Occipital lobe (tissue), 2 donors: ENCODE results near the gene MYRFL. TPM values are rescaled to one million over a fixed set of nuclear protein-coding genes. Genes with fewer than 3 reads are reported as not detected.
"Not testable (repeated sequence)": the region's sequence is repeated elsewhere in the genome, so short reads cannot be mapped to it uniquely, and the experiment has no call there.

Source experiments
- DNase-seq: peaks from one replicate; lab custom pipeline; 2025; lab: John Stamatoyannopoulos, UW
- total RNA-seq: library from RNA; depleted of rRNA; stranded (reverse); fragments of >200 nt; gene quantifications from one replicate; pipeline ENCODE4 v1.2.3, GENCODE V29; 2014

Gene MYRFL
- 0.78 TPM for total RNA-seq

GRCh38 chr12:69824966-69825560, at the start of gene MYRFL:
TSS of gene MYRFL (plus strand) at chr12:69825227. CDS start at chr12:69825518, 291 bp downstream.
- no peak for DNase-seq

GRCh38 chr12:69779928-69780327, 45.1 kb upstream of the MYRFL start:
- DNase-seq = no peak

- no peak for DNase-seq
Measured at GRCh38 chr12:69783365-69783764, 41.7 kb upstream of the MYRFL start.

- DNase-seq = no peak
Measured at GRCh38 chr12:69789351-69789750, 35.7 kb upstream of the MYRFL start.

GRCh38 chr12:69792533-69792932, 32.5 kb upstream of the MYRFL start:
- no peak for DNase-seq

GRCh38 chr12:69807101-69807897, 17.7 kb upstream of the MYRFL start:
- DNase-seq = not testable (repeated sequence)

GRCh38 chr12:69810870-69811498, 14.0 kb upstream of the MYRFL start:
- DNase-seq = no peak

GRCh38 chr12:69816082-69816481, 8.9 kb upstream of the MYRFL start:
- no peak for DNase-seq

GRCh38 chr12:69821032-69821455, 4.0 kb upstream of the MYRFL start:
- no peak for DNase-seq

- no peak for DNase-seq
Measured at GRCh38 chr12:69821456-69822159, 3.4 kb upstream of the MYRFL start.

- DNase-seq = no peak
Measured at GRCh38 chr12:69822201-69822860, 2.7 kb upstream of the MYRFL start.

GRCh38 chr12:69824028-69824427, 999 bp upstream of the MYRFL start:
- no peak for DNase-seq

- no peak for DNase-seq
Measured at GRCh38 chr12:69828897-69829296, 3.9 kb downstream of the MYRFL start.

- DNase-seq = no peak
Measured at GRCh38 chr12:69833696-69834095, 8.7 kb downstream of the MYRFL start.

- DNase-seq = no peak
Measured at GRCh38 chr12:69834147-69834546, 9.1 kb downstream of the MYRFL start.

GRCh38 chr12:69834576-69834975, 9.5 kb downstream of the MYRFL start:
- DNase-seq = no peak

GRCh38 chr12:69835081-69835480, 10.1 kb downstream of the MYRFL start:
- DNase-seq = no peak

GRCh38 chr12:69836015-69836414, 11.0 kb downstream of the MYRFL start:
- no peak for DNase-seq

- no peak for DNase-seq
Measured at GRCh38 chr12:69837191-69837590, 12.2 kb downstream of the MYRFL start.

GRCh38 chr12:69837657-69838415, 12.8 kb downstream of the MYRFL start:
- no peak for DNase-seq

GRCh38 chr12:69840727-69841126, 15.7 kb downstream of the MYRFL start:
- DNase-seq = no peak
